AG20443 (cell line): Measurements from ENCODE around the gene HMCN2.

Source experiments
- DNase-seq: peaks from one replicate; pipeline ENCODE4 v3.0.0; 2012; ENCODE audit warnings: low spot score, mixed read lengths

HMCN2 gene

GRCh38 chr9:130451509-130452388 is 186.2 kb downstream of the HMCN2 start:
- DNase-seq, result peak; percentile 98

- DNase-seq, result no peak
These were observed 187.3 kb downstream of the HMCN2 start for GRCh38 chr9:130452835-130453234.

- DNase-seq, result no peak
These were observed 187.9 kb downstream of the HMCN2 start for GRCh38 chr9:130453487-130453886.

DNA sequence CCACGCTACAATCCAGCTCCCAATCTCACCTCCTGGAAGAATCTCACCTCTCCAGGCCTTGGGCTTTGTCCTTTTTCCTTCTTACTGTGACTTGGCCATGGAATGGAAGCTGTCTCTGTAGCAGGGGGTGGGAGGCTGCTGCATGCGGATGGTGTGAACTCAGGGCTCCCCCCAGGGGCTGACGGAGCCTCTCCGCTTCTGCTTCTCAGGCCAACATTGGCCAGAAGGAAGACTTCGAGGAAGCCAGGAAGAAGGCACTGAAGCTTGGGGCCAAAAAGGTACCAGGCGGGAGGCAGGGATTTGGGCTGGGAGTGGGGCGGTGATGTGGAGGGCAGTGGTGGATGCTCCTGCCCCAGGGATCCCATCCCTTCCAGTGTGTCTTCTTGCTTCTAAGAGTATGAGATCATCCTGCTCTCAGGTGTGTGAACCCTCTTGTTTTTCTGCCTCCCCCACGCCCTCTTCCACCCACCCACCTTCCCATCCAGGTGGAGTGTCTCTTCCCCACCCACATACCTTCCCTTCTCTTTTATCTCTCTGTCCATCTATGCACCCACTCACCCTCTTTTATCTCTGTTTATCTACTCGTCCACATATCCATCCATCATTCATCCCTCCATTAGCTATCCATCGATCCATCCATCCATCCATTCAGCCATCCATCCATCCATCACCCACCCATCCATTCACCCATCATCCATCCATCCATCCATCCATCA is 188.7 kb downstream of the HMCN2 start:
- no peak for DNase-seq

- DNase-seq, result no peak
These were observed 189.3 kb downstream of the HMCN2 start for GRCh38 chr9:130454812-130455325.

DNA sequence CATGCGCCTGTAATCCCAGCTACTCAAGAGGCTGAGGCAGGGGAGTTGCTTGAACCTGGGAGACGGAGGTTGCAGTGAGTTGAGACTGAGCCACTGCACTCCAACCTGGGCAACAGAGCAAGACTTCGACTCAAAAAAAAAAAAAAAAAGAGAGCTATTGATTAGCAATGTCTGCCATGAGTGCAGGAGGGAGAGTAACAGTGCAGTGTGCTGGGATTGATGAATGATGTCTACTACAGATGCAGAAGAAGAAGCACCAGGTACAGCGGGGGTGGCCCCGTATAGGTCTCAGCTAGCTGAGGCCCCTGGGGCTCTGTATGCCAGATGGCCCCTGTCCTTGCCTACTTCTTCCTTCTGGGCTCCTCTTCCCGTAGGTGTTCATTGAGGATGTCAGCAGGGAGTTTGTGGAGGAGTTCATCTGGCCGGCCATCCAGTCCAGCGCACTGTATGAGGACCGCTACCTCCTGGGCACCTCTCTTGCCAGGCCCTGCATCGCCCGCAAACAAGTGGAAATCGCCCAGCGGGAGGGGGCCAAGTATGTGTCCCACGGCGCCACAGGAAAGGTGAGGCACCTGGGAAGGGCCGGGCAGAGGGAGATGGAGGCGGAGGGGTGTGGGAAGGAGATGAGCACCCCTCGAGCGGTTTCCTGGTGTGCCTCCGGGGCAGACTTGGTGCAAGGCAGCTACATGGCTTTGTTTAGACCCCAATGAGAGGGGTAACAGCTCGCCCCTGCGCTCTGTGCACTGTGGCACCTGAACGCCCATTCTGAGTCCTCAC is 192.7 kb downstream of the HMCN2 start:
- DNase-seq, result no peak

GRCh38 chr9:130458804-130459067 is 193.2 kb downstream of the HMCN2 start:
- no peak for DNase-seq

- no peak for DNase-seq
These were observed 193.6 kb downstream of the HMCN2 start for GRCh38 chr9:130459151-130459550.

- no peak for DNase-seq
These were observed 194.5 kb downstream of the HMCN2 start for GRCh38 chr9:130459941-130460669.

DNA sequence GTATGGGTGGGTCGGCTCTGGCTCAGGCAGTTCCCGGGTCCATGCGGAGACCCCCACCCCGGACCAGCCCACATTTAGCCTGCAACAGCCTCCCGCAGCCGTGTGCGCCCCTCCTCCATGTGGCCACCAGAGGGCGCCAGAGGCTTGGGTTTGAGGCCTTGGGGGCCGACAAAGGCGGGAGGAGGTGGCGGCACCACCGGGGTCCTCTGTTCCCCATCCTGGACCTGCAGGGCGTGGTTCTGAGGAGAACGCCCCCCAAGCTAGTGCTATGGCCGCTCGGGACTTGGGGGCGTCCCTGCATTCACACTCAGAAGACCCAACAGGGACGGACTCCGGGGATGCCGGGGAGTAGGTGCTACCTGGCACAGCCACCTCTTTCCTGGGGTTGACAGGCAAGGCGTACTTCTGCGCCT is 195.7 kb downstream of the HMCN2 start:
- peak; percentile 82 for DNase-seq

DNA sequence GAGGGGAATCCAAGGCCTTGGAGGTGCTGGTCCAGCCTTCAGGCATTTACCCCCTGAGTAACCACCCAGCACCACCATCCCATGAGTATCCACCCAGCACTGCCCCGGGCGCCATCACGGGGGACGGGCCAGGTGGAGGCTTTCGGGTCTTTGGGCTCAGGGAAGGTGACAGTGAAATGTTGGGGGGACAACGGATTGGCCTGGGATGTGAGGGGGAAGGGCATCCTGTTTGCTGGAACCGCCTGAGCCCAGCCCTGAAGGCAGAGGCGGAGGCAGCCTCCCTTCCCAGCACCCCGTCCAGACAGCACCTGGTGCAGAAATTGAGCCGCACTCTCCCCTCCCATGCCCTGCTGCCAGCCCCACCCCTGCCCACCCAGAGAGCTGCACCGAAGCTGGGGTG is 196.2 kb downstream of the HMCN2 start:
- no peak for DNase-seq

DNA sequence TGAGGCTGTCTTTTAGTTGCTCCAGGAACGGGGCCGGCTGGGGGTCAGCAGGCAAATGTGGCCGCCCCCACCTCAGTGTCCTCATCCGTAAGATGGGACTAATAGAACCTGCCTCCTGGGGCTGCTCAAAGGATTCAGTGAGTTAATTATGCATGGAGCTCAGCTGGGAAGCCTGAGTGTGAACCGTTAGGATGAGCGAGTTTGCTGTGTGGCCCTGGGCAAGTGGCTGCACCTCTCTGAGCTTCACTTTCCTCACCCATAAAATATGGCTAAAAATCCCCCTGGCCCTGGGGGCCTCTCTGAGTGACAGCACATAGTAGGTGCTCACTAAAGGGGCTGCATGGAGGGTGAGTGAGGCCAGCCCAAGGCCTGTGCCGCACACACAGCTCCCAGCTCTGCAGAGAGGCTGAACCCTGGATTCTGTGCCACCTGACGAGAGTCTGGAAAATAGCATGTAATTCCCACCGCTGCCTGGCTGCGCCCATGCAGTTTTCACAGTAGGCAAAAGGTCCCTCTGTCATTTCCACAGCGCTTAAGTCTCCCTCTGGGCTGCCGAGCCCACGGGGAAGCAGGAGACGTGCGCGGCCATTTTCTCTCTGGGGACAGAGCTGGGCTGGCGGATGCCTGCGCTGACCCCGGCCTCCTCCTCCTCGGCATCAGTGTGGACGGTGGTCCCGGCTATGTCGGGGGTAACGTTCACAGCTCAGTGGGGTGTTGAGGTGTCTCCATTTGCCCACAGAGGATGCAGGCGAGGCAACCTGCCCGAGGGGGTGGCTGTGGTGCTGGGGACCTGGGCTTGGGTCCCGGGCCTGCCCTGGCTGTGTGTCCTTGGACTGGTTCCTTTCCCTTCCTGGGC is 197.4 kb downstream of the HMCN2 start:
- DNase-seq, result no peak

GRCh38 chr9:130463763-130464745 is 198.5 kb downstream of the HMCN2 start:
- no peak for DNase-seq

DNA sequence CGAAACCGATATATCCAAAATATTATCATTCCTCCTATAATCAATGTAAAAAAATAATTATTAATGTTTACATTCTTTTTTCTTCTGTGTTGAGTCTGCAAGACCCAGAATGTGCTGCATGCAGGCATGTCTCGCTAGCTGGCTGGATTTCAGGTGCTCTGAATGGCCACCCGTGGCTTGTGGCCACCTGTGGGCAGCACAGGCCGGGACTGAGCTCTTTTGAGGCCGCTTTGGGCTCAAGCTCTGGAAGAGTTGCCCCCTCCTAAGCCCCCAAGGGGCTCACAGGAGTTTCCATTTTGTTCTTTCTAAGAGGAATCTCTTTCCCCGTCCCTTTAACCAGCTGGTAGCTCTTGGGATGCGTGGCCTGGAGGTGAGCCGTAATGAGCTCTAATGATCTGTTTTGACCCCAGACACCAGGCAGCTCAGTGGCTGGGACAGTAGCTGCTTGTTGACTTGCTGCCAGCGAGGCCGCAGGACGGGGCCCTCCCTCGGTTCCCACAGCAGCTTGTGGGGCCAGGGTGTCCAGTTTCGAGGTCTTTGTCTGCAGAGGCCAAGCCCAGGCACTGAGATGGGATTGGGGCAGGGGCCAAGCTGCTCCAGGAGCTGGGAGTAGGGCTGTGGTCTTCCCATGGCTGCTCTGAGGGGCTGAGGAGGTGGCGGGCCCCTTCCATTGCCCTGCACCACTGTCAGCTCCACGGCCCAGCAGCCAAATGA is 200.0 kb downstream of the HMCN2 start:
- no peak for DNase-seq

- no peak for DNase-seq
These were observed 201.1 kb downstream of the HMCN2 start for GRCh38 chr9:130466537-130467217.

- DNase-seq, result no peak
These were observed 201.8 kb downstream of the HMCN2 start for GRCh38 chr9:130467316-130467715.

DNA sequence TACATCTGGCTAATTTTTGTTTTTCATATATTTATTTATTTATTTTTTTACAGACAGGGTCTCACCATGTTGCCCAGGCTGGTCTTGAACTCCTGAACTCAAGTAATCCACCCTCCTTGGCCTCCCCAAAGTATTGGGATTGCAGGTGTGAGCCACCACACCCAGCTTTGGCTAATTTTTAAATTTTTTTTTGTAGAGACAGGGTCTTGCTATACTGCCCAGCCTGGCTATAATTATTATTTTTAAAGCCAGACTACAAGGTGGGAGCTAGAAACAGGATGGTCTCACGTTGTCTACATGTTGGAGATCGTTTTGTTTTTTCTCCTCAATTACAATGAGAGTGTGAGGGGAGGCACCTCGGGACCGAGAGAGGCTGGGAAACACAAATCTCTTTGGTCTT is 203.0 kb downstream of the HMCN2 start:
- no peak for DNase-seq

GRCh38 chr9:130470269-130470668 is 204.7 kb downstream of the HMCN2 start:
- no peak for DNase-seq
